SK-N-SH (cell line): ENCODE results near the gene RABEPK. TPM values are rescaled to one million over a fixed set of nuclear protein-coding genes. Genes with fewer than 3 reads are reported as not detected.

ENCODE experiments used
- CTCF ChIA-PET: fragments of 300-600, 350-600 bp; formaldehyde crosslinking; extraction: SDS; loops from one replicate; lab custom pipeline; 2021; lab: Yijun Ruan, JAX
- POLR2A ChIA-PET: fragments of 350-600 bp; sonication (Branson Sonifier 250); formaldehyde crosslinking; extraction: SDS; loops from one replicate; lab custom pipeline; 2020; ENCODE audit warnings: antibody characterized with exemption, inconsistent platforms; lab: Yijun Ruan, JAX
- DNase-seq: peaks from one replicate; pipeline ENCODE4 v3.0.0; 2012
- H2AFZ ChIP-seq: fragments of 200-600 bp; sonication (generic); 2 replicates; pipeline ENCODE4 v1.8.1; 2016; ENCODE audit warnings: antibody characterized with exemption, mild to moderate bottlenecking, low read depth
- H3F3A ChIP-seq: fragments of 200-600 bp; sonication (generic); replicated peaks from 2 replicates; pipeline ENCODE3; 2016; ENCODE audit warnings: antibody characterized with exemption, mild to moderate bottlenecking; ENCODE audit not compliant: insufficient read depth
- H3K27ac ChIP-seq, 2 experiments: fragments of 200-500 bp in 1 of 2; fragments of 200-600 bp in 1 of 2; sonication (Bioruptor generic) in 1 of 2; sonication (generic), shearing (Covaris generic) in 1 of 2; 2 replicates each; pipeline versions ENCODE4 v1.5.1 to v1.6.1; 2014 to 2016; ENCODE audit warnings: low read depth in 2 of 2, inconsistent platforms in 1 of 2, low read length in 1 of 2, mild to moderate bottlenecking in 1 of 2, mixed read lengths in 1 of 2
- H3K27me3 ChIP-seq: fragments of 200-600 bp; sonication (generic), shearing (Covaris generic); 2 replicates; pipeline ENCODE4 v1.6.1; 2016; ENCODE audit warnings: mixed run types; ENCODE audit not compliant: insufficient read depth
- H3K36me3 ChIP-seq, 2 experiments: fragments of 200-500 bp in 1 of 2; fragments of 200-600 bp in 1 of 2; sonication (Bioruptor generic) in 1 of 2; sonication (generic) in 1 of 2; replicated peaks in 1 of 2; 2 replicates each; pipeline versions ENCODE3 to v1.5.1; 2014 to 2016; ENCODE audit warnings: low read length in 1 of 2, mild to moderate bottlenecking in 1 of 2; ENCODE audit not compliant: insufficient read depth in 2 of 2, control insufficient read depth in 1 of 2
- H3K4me1 ChIP-seq, 2 experiments: fragments of 200-500 bp in 1 of 2; fragments of 200-600 bp in 1 of 2; sonication (Bioruptor generic) in 1 of 2; sonication (generic), shearing (Covaris generic) in 1 of 2; 2 replicates each; pipeline versions ENCODE4 v1.5.1 to v1.6.1; 2014 to 2016; ENCODE audit warnings: low read depth in 1 of 2, low read length in 1 of 2, mixed run types in 1 of 2; ENCODE audit not compliant: insufficient read depth in 2 of 2, control insufficient read depth in 1 of 2
- H3K4me2 ChIP-seq: fragments of 200-600 bp; sonication (generic), shearing (Covaris generic); 2 replicates; pipeline ENCODE4 v1.6.1; 2017; ENCODE audit warnings: mixed run types
- H3K4me3 ChIP-seq, 2 experiments: fragments of 200-500 bp in 1 of 2; fragments of 200-600 bp in 1 of 2; sonication (Bioruptor generic) in 1 of 2; sonication (generic), shearing (Covaris generic) in 1 of 2; 2 replicates each; pipeline versions ENCODE4 v1.5.1 to v1.8.1; 2014 to 2016; ENCODE audit warnings: low read depth in 2 of 2, inconsistent platforms in 1 of 2, low read length in 1 of 2, mild to moderate bottlenecking in 1 of 2, mixed read lengths in 1 of 2, moderate library complexity in 1 of 2
- H3K79me2 ChIP-seq: fragments of 200-600 bp; sonication (generic); 2 replicates; pipeline ENCODE4 v1.8.1; 2017; ENCODE audit warnings: mild to moderate bottlenecking; ENCODE audit not compliant: insufficient read depth
- H3K9ac ChIP-seq: fragments of 200-600 bp; sonication (generic); 2 replicates; pipeline ENCODE4 v1.6.1; 2017; ENCODE audit warnings: mixed run types
- H3K9me2 ChIP-seq: fragments of 200-600 bp; sonication (generic); 2 replicates; pipeline ENCODE4 v1.6.1; 2017; ENCODE audit warnings: mixed run types
- H3K9me3 ChIP-seq: fragments of 200-600 bp; sonication (generic); 2 replicates; pipeline ENCODE4 v1.6.1; 2017; ENCODE audit warnings: mixed run types, mild to moderate bottlenecking, moderate library complexity
- H4K20me1 ChIP-seq: fragments of 200-600 bp; sonication (generic); 2 replicates; pipeline ENCODE4 v1.6.1; 2017; ENCODE audit warnings: mild to moderate bottlenecking, mixed run types; ENCODE audit not compliant: insufficient read depth
- CHD2 ChIP-seq: fragments of 150-350 bp; IDR thresholded peaks from 2 replicates; pipeline ENCODE4 v1.6.1; 2018; ENCODE audit warnings: low read length; ENCODE audit not compliant: partially characterized antibody
- ELF1 ChIP-seq: IDR thresholded peaks from 2 replicates; pipeline ENCODE4 v1.4.0; 2012
- FOSL2 ChIP-seq: IDR thresholded peaks from 2 replicates; pipeline ENCODE4 v1.4.0; 2012; ENCODE audit warnings: low read depth, mild to moderate bottlenecking, moderate library complexity, borderline replicate concordance
- FOXM1 ChIP-seq: IDR thresholded peaks from 2 replicates; pipeline ENCODE4 v1.4.0; 2012; ENCODE audit warnings: low read depth, mild to moderate bottlenecking
- GABPA ChIP-seq: IDR thresholded peaks from 2 replicates; pipeline ENCODE4 v1.4.0; 2012; ENCODE audit warnings: low read depth, mild to moderate bottlenecking
- IRF3 ChIP-seq: fragments of 150-350 bp; IDR thresholded peaks from 2 replicates; pipeline ENCODE4 v1.6.1; 2016; ENCODE audit warnings: mild to moderate bottlenecking, low read depth, low read length
- JUND ChIP-seq: IDR thresholded peaks from 2 replicates; pipeline ENCODE4 v1.4.0; 2012
- NRF1 ChIP-seq: IDR thresholded peaks from 2 replicates; pipeline ENCODE4 v1.6.1; 2012; ENCODE audit warnings: low read depth, mild to moderate bottlenecking, low read length
- RAD21 ChIP-seq: IDR thresholded peaks from 2 replicates; pipeline ENCODE4 v1.6.1; 2012; ENCODE audit warnings: mild to moderate bottlenecking, low read length
- RFX5 ChIP-seq: IDR thresholded peaks from 2 replicates; pipeline ENCODE4 v1.6.1; 2012; ENCODE audit warnings: mild to moderate bottlenecking, improper control_type of control experiment, low read length
- USF1 ChIP-seq: IDR thresholded peaks from 2 replicates; pipeline ENCODE4 v1.4.0; 2012; ENCODE audit warnings: low read depth, borderline replicate concordance
- WGBS: methylation state at CpG from one replicate; pipeline ENCODE4 v1.1.6; 2017; ENCODE audit warnings: low lambda C conversion rate; 5-methylcytosine and 5-hydroxymethylcytosine counted together
- polyA plus RNA-seq, 3 experiments: library from polyadenylated mRNA; depleted of rRNA; stranded (reverse); fragments of >200 nt; gene quantifications; 2 replicates each; pipeline ENCODE4 v1.2.3, GENCODE V29; 2012
- TF ChIP-seq, protein P1 (sequence below): fragments of 150-350 bp; IDR thresholded peaks from 2 replicates; pipeline ENCODE4 v1.6.1; 2017; ENCODE audit warnings: antibody characterized with exemption, low read length, low read depth, borderline replicate concordance
- TF ChIP-seq, protein P2 (sequence below): IDR thresholded peaks from 2 replicates; pipeline ENCODE4 v1.4.0; 2012; ENCODE audit warnings: low read depth
- TF ChIP-seq, protein P3 (sequence below): IDR thresholded peaks from 2 replicates; pipeline ENCODE4 v1.4.0; 2012; ENCODE audit warnings: low read depth, borderline replicate concordance
- TF ChIP-seq, protein P4 (sequence below): IDR thresholded peaks from 2 replicates; pipeline ENCODE4; 2012

The RABEPK gene
- polyA plus RNA-seq, 1 of the 3 experiments (the other 2 are of a cell fraction): 55.1 TPM

GRCh38 chr9:125238127-125238914, 38.0 kb downstream of the RABEPK start (continued):
- TF ChIP-seq FOSL2: no peak

DNA sequence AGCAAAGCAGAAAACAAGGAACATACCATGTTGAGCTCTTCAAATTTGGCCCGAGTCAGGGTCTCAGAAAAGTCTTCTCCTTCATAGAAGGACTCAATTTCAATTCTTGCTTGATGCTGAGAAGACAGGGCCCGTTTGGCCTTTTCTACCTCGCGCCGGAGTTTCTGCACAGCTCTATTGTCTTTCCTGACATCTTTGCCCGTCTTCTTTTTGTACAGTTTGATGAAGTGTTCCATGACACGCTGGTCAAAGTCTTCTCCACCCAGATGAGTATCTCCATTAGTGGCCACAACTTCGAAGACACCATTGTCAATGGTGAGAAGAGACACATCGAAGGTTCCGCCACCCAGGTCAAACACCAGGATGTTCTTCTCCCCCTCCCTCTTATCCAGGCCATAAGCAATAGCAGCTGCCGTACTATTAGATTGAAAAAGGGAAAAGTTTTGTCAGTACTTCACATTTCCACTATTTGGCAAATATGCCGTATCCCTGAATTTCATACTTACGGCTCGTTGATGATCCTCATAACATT, 38.6 kb downstream of the RABEPK start:
- POLR2A ChIA-PET: no interaction called here
- peaks cover 68% of the 10 kb centered on the region for H4K20me1 ChIP-seq

More for the DNA sequence above, 38.6 kb downstream of the RABEPK start:
- H3K4me3 ChIP-seq: peak overlapping the region; percentile 83 to 100
- H3K79me2 ChIP-seq: peaks cover 75% of the 10 kb centered on the region
- H3K9me2 ChIP-seq: no peaks in the 10 kb centered on the region
- H3K9ac ChIP-seq: peak overlapping the region; percentile 98; the same call in 1 of the 2 replicates
- peaks cover 48 to 63% of the 10 kb centered on the region in 2 experiments for H3K36me3 ChIP-seq
- H3K4me2 ChIP-seq: peak overlapping the region; percentile 92
- peak overlapping the region in 1 of 2 experiments; percentile 96; a peak in 1 of 4 replicates for H3K27ac ChIP-seq
- no peaks in the 10 kb centered on the region for H3K27me3 ChIP-seq
- H3F3A ChIP-seq: peaks cover 58% of the 10 kb centered on the region
- DNase-seq: no peak
- TF ChIP-seq ELF1: no peak
- no peak for TF ChIP-seq GABPA
- TF ChIP-seq, protein P1, sequence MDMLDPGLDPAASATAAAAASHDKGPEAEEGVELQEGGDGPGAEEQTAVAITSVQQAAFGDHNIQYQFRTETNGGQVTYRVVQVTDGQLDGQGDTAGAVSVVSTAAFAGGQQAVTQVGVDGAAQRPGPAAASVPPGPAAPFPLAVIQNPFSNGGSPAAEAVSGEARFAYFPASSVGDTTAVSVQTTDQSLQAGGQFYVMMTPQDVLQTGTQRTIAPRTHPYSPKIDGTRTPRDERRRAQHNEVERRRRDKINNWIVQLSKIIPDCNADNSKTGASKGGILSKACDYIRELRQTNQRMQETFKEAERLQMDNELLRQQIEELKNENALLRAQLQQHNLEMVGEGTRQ: no peak
- no peak for TF ChIP-seq IRF3
- TF ChIP-seq CHD2: no peak
- TF ChIP-seq FOXM1: no peak
- TF ChIP-seq JUND: no peak
- TF ChIP-seq, protein P2, sequence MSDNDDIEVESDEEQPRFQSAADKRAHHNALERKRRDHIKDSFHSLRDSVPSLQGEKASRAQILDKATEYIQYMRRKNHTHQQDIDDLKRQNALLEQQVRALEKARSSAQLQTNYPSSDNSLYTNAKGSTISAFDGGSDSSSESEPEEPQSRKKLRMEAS: no peak
- TF ChIP-seq RAD21: no peak
- no peak for TF ChIP-seq NRF1
- TF ChIP-seq USF1: no peak
- TF ChIP-seq, protein P3, sequence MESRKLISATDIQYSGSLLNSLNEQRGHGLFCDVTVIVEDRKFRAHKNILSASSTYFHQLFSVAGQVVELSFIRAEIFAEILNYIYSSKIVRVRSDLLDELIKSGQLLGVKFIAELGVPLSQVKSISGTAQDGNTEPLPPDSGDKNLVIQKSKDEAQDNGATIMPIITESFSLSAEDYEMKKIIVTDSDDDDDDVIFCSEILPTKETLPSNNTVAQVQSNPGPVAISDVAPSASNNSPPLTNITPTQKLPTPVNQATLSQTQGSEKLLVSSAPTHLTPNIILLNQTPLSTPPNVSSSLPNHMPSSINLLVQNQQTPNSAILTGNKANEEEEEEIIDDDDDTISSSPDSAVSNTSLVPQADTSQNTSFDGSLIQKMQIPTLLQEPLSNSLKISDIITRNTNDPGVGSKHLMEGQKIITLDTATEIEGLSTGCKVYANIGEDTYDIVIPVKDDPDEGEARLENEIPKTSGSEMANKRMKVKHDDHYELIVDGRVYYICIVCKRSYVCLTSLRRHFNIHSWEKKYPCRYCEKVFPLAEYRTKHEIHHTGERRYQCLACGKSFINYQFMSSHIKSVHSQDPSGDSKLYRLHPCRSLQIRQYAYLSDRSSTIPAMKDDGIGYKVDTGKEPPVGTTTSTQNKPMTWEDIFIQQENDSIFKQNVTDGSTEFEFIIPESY: no peak
- TF ChIP-seq RFX5: no peak
- TF ChIP-seq, protein P4, sequence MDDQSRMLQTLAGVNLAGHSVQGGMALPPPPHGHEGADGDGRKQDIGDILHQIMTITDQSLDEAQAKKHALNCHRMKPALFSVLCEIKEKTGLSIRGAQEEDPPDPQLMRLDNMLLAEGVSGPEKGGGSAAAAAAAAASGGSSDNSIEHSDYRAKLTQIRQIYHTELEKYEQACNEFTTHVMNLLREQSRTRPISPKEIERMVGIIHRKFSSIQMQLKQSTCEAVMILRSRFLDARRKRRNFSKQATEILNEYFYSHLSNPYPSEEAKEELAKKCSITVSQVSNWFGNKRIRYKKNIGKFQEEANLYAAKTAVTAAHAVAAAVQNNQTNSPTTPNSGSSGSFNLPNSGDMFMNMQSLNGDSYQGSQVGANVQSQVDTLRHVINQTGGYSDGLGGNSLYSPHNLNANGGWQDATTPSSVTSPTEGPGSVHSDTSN: no peak
- peaks cover 20 to 34% of the 10 kb centered on the region in 2 experiments for H3K4me1 ChIP-seq
- H2AFZ ChIP-seq: no peak overlapping the region
- WGBS: 86% methylated on average over 14 of the region's 14 CpGs
- CTCF ChIA-PET: no interaction called here
- H3K9me3 ChIP-seq: no peaks in the 10 kb centered on the region
